Measurements from ENCODE around the gene SLC37A1.
A peak's percentile ranks its signal among the peaks of the same experiment; 100 is the strongest.

SLC37A1 gene

DNA sequence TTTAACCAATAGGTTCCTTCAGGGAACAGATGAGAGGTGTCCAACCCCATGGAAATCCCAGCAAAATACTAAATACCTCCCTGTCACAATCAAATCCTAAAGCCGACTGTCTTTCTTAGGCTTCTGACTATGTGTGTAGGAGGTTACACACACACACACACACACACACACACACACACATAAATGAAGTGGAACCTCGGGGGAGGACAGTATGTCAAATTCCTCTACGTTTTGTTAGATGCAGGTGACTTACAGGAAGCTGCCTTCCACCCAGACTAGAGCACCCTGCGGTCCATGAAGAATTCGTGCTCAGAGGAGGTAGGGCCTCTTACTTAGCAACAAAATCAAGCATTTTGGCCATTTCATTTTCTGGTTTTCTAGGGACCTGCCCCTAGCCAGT is 34.1 kb upstream of the SLC37A1 start:
- DNase-seq (ENCODE audit: low spot score), result no peak

GRCh38 chr21:42480736-42481135 is 32.9 kb upstream of the SLC37A1 start:
- no peak for DNase-seq (ENCODE audit: low spot score)

- DNase-seq (ENCODE audit: low spot score), result no peak
These were observed 32.5 kb upstream of the SLC37A1 start for GRCh38 chr21:42481169-42481568.

DNA sequence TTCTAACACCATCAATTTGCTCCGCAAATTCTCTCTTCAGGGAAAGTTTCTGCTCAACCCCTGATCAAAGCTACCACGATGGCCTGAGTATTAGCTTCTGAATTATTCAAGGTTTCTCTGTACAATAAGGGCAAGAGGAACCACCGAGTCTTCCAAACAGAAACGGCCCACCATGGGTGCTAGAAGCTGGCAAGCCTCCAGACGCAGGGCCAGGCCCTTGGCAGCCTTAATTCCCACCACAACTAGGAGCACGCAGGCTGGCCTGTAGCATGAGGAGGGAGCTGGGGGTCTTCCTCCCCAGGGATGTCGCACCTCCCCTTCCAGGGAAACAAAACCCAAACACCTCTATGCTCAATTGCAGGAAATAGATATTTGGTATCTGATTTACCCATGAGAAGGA is 28.7 kb upstream of the SLC37A1 start:
- DNase-seq (ENCODE audit: low spot score), result no peak

GRCh38 chr21:42486072-42486471 is 27.6 kb upstream of the SLC37A1 start:
- no peak for DNase-seq (ENCODE audit: low spot score)

DNA sequence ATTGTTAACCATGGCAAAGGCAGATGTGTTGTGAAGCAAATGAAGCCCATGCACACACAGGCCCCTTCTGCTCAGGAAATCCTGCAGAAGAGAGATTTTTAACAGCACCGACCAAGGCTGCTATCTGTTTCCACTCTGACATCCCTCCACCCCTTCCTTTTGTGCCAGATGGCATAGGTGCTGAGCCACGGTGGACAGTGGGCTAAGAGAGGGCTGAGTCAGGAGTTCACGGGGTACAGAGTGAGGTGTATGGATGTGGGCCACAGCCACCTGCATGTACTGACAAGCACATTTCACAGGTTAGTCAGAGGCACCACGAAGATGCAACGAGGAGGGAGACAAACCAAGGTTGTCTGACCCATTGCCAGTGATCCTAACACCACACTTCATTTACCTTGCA is 27.1 kb upstream of the SLC37A1 start:
- no peak for DNase-seq (ENCODE audit: low spot score)

DNA sequence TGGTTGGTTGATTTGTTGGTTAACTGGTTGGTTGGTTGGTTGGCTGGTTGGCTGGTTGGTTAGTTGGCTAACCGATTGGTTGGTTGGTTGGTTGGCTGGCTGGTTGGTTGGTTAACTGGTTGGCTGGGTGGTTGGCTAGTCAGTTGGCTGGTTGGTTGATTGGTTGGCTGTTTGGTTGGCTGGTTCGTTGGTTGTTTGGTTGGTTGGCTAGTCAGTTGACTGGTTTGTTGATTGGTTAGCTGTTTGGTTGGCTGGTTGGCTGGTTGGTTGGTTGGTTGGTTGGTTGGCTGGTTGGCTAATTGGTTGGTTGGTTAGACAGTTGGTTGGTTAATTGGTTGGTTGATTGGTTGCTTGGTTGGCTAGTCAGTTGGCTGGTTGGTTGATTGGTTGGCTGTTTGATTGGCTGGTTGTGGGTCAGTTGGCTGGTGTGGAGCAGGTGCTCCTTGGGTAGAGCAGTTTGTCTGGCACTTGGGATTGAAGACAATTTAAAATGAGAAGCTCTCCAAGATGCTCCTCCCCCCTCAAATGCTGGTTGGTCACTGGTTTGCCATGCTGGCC is 24.6 kb upstream of the SLC37A1 start:
- DNase-seq (ENCODE audit: low spot score), result no peak

GRCh38 chr21:42489991-42490390 is 23.7 kb upstream of the SLC37A1 start:
- DNase-seq (ENCODE audit: low spot score), result no peak

DNA sequence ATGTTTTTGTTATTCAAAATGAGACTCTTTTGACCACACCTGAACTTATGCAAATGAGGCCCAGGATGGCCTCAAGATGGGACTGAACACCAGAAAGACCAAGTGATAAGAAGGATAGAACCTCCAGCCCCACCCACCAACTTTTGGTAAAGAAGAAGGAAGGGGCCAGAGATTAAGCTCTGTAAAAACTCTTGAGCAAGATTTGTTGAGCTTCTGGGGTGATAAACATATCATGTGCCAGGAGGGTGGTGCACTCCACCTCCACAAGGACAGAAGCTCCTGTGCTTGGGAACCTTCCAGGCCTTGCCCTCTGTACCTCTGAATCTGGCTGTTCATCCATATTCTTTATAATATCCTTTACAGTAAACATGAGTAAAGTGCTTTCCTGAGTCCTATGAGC is 22.9 kb upstream of the SLC37A1 start:
- no peak for DNase-seq (ENCODE audit: low spot score)

- no peak for DNase-seq (ENCODE audit: low spot score)
These were observed 22.3 kb upstream of the SLC37A1 start for GRCh38 chr21:42491328-42491727.

GRCh38 chr21:42492201-42492600 is 21.5 kb upstream of the SLC37A1 start:
- no peak for DNase-seq (ENCODE audit: low spot score)

DNA sequence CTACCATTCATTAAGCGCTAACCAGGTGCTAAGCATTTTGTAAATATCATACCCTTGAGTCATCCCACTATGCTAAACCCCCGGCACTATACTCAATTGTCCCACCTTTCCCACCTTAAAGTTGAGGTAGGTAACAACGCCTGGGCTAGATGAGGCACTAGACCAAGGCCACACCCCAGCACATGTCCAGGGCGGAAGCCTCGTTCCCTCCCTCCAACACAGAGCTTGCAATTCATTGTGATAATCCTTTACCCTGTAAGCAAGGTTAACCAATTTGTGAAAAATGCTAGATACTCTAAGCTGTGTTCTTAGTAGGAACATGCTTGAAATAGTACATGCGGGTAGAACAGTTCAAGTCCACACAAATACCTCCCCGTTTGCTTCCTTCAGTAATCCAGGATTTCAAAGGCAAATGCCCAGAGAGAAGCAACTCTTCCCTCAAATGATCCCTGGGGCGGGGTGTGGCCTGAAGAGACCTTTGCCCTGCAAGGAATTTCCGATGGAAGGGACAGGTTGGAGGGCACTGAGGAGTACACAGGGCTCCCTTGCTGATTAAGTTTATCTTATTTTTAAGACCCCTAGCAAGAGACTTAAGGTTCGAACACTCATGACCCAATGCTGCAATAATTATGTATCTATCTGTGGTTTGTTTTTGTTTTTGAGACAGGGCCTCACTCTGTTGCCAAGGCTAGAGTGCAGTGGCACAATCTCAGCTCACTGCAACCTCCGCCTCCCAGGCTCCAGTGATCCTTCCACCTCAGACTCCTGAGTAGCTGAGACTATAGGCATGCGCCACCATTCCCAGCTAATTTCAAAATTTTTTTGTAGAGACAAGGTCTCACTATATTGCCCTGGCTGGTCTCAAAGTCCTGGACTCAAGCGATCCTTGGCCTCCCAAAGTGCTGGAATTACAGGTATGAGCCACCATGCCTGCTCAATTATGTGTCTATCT is 20.3 kb upstream of the SLC37A1 start:
- no peak for DNase-seq (ENCODE audit: low spot score)

GRCh38 chr21:42495027-42495426 is 18.6 kb upstream of the SLC37A1 start:
- DNase-seq (ENCODE audit: low spot score), result no peak

- DNase-seq (ENCODE audit: low spot score), result no peak
These were observed 17.9 kb upstream of the SLC37A1 start for GRCh38 chr21:42495765-42496119.

DNA sequence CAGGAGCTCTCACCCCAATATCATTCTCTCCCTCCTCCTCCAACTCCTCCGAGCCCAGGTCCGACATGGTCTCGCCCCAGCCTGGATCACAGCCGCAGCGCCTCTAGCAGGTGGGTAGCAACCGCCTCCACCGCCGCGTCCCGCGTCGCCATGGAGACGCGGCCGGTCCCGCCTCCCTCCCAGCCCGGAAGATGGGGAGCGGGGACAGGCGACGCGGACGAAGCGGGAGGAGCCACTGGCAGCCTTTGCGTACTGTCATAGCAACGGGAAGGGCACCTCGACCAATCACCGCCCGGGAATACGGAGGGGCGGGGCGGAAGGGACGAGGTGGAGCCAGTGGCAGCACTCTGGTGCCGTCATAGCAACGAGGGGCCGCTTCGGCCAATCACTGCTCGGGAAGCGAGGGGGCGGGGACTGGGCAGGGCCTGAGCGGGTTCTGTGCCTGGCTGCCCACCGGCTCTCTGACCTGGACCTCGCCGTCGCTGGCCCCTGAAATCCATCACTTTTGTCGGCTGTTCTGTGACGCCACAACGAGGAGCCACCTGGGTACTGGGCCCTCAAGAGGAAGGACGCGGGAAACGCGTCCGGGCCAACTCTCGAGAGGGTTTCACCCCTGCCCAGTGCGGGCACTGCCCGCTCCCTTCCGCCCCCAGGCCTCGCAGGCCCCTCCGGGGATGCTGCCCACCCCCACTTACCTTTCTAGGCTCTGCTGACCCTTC is 17.4 kb upstream of the SLC37A1 start, which contains the start of gene RSPH1:
TSS of gene RSPH1 (minus strand) at position 105 of the 719 bp plus-strand sequence. CDS start at position 67, 38 bp downstream.
- peak; percentile 98 for DNase-seq (ENCODE audit: low spot score)

- DNase-seq (ENCODE audit: low spot score), result no peak
These were observed 16.8 kb upstream of the SLC37A1 start for GRCh38 chr21:42496839-42497202.

GRCh38 chr21:42498012-42498411 is 15.6 kb upstream of the SLC37A1 start:
- DNase-seq (ENCODE audit: low spot score), result no peak

DNA sequence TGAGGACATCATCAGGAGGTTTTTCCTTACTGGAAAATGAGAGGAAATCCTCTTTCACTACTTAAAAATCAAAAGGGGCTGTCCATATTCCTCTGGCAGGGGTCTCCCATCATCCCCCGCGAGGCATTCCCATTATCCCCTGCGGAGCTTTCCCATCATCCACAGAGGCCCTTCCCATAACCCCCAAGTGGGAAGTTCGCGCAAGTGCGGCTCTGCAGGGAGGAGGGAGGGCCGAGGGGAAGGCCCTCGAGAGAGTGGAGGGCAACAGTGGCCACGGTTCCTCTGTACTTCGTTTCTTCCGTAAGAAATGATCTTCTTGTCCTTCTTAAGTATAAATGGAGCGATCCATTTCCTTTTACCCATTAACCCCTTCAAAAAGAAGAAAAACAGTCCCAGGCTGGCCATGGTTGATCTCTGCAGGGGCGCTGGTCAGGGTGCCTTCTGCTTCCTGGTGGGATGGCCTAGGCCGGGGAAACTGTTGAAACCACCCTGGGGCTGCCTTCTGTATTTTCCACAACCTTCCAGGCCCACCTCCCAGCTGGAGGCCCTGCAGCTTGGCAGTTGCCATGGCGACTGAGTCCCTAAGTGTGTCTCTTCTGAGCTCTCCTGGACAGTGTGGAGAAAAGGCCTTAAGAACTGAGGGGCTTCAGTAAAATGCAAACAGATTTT is 14.1 kb upstream of the SLC37A1 start:
- DNase-seq (ENCODE audit: low spot score), result no peak

DNA sequence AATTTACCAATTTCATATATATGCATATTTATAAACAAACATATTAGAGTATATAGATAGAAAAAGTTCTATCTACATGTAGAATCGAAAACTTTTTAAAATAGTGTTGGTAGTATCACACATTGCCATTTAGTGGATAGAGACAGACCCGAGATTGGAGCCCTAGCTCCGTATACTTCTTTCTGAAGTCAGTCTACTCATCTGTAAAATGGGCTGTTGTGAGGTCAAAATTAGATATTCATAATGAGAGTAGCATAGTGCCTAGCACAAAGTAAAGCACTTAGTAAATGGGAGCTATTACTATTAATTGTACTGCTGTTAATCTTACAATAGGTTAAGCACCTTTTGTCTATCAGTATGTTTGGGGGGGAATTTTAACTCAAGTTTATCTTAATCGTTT is 13.4 kb upstream of the SLC37A1 start:
- no peak for DNase-seq (ENCODE audit: low spot score)

DNA sequence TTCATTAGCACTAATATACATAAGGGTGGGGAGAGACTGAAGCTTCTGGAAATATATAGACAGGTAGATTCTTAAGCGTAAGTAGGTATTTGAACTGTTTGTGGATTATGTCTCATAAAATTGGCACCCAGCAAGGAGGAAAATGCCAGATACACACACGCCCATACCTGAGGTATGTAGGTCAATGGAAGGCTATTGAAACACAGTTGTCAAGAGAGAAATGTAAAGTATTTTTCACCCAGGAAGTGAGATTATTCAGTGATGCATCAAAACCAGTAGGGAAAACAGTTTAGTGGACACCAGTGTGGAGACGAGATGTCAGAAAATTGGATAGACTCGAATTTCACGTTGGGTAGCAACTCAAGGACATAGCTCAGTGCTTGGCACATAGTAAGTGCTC is 12.9 kb upstream of the SLC37A1 start:
- DNase-seq (ENCODE audit: low spot score), result no peak

GRCh38 chr21:42503711-42504110 is 9.9 kb upstream of the SLC37A1 start:
- DNase-seq (ENCODE audit: low spot score), result no peak

GRCh38 chr21:42505090-42505726 is 8.4 kb upstream of the SLC37A1 start:
- DNase-seq (ENCODE audit: low spot score), result no peak

Measured in COLO829 (cell line).